Lower leg skin (tissue), 3 donors: ENCODE data around the gene INPP4B.

Experiments used
- POLR2A ChIP-seq, 2 donors: fragments of 450-650 bp; IDR thresholded peaks; one replicate each; pipeline ENCODE4 v1.6.1; 2016 to 2017; ENCODE audit warnings: antibody characterized with exemption in 2 of 2, mild to moderate bottlenecking in 1 of 2, moderate library complexity in 1 of 2
- TF ChIP-seq, protein P1 (sequence below), 3 donors: fragments of 450-650 bp; IDR thresholded peaks; one replicate each; pipeline ENCODE4 v1.5.1; 2016; ENCODE audit warnings: antibody characterized with exemption in 3 of 3, mild to moderate bottlenecking in 3 of 3, moderate library complexity in 2 of 3

DNA sequence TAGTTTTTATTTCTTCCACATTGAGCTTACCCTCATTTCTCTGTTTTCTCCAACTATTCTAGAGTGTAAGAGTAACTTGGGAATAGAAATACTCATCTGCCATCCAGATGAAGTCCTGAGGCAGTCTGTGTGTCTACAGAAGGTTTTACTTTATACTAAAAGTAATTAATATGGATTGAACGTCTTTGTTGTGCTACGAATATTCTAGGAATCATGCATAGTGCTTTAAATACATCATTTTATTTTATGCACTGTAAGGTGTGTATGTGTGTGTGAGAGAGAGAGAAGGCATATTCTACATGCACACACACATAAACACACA is 305.7 kb downstream of the INPP4B start:
- TF ChIP-seq, protein P1, sequence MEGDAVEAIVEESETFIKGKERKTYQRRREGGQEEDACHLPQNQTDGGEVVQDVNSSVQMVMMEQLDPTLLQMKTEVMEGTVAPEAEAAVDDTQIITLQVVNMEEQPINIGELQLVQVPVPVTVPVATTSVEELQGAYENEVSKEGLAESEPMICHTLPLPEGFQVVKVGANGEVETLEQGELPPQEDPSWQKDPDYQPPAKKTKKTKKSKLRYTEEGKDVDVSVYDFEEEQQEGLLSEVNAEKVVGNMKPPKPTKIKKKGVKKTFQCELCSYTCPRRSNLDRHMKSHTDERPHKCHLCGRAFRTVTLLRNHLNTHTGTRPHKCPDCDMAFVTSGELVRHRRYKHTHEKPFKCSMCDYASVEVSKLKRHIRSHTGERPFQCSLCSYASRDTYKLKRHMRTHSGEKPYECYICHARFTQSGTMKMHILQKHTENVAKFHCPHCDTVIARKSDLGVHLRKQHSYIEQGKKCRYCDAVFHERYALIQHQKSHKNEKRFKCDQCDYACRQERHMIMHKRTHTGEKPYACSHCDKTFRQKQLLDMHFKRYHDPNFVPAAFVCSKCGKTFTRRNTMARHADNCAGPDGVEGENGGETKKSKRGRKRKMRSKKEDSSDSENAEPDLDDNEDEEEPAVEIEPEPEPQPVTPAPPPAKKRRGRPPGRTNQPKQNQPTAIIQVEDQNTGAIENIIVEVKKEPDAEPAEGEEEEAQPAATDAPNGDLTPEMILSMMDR (IDR thresholded peaks at IDR 0.05), result no peak
- no peak for TF ChIP-seq POLR2A (IDR thresholded peaks at IDR 0.05)
